B cell (primary cell): ENCODE data around the gene HYAL1. TPM values are rescaled to one million over a fixed set of nuclear protein-coding genes. Genes with fewer than 3 reads are reported as not detected.

ENCODE experiments used
- ATAC-seq: fragments of 200-7000 bp; cut with Tn5 transposase; one replicate; pipeline ENCODE4 v1.10.0; 2021; ENCODE audit warnings: low read depth, mild to moderate bottlenecking, moderate number of reproducible peaks, moderate library complexity
- CTCF ChIA-PET: fragments of 350-600 bp; sonication (Branson Sonifier 250); formaldehyde crosslinking; loops from one replicate; lab custom pipeline; 2021; ENCODE audit warnings: antibody characterized with exemption, inconsistent platforms; lab: Charles Lee
- POLR2A ChIA-PET: fragments of 350-600 bp; sonication (Branson Sonifier 250); formaldehyde crosslinking; loops from one replicate; lab custom pipeline; 2021; ENCODE audit warnings: antibody characterized with exemption; lab: Charles Lee
- DNase-seq: peaks from one replicate; pipeline ENCODE4 v3.0.0; 2013
- H2AFZ ChIP-seq: 2 replicates; pipeline ENCODE4 v1.6.1; 2012; ENCODE audit warnings: mild to moderate bottlenecking, low read depth, low read length; ENCODE audit not compliant: insufficient read depth, poor library complexity, severe bottlenecking
- H3K27ac ChIP-seq, 2 donors: 1 replicate in 1 of 2; 2 replicates in 1 of 2; pipeline ENCODE4 v1.5.1; 2012 to 2013; ENCODE audit warnings: low read length in 2 of 2, mild to moderate bottlenecking in 2 of 2, moderate library complexity in 1 of 2
- H3K27me3 ChIP-seq, 4 experiments: fragments of 200-600 bp in 1 of 4; sonication (generic) in 1 of 4; replicated peaks in 1 of 4; 1 replicate in 2 of 4; 2 replicates in 2 of 4; pipeline versions ENCODE4 v1.6.1 to v1.7.0; 2013 to 2016; ENCODE audit warnings: low read length in 3 of 4, mild to moderate bottlenecking in 2 of 4, mixed read lengths in 1 of 4, moderate library complexity in 1 of 4; ENCODE audit not compliant: insufficient read depth in 4 of 4, control insufficient read depth in 3 of 4; ENCODE audit errors: control extremely low read depth in 1 of 4
- H3K36me3 ChIP-seq, 2 experiments: replicated peaks in 1 of 2; 1 replicate in 1 of 2; 2 replicates in 1 of 2; pipeline versions ENCODE4 v1.6.1 to v1.7.1; 2013; ENCODE audit warnings: low read length in 1 of 2; ENCODE audit not compliant: insufficient read depth in 2 of 2, control insufficient read depth in 1 of 2; ENCODE audit errors: control extremely low read depth in 1 of 2, extremely low read depth in 1 of 2
- H3K4me1 ChIP-seq, 2 donors: fragments of 200-600 bp in 1 of 2; sonication (generic) in 1 of 2; 1 replicate in 1 of 2; 2 replicates in 1 of 2; pipeline versions ENCODE4 v1.5.1 to v1.6.1; 2013 to 2017; ENCODE audit warnings: low read length in 2 of 2; ENCODE audit not compliant: control insufficient read depth in 2 of 2, insufficient read depth in 2 of 2
- H3K4me2 ChIP-seq: replicated peaks from 2 replicates; pipeline ENCODE3; 2012; ENCODE audit warnings: mild to moderate bottlenecking, low read depth, low read length; ENCODE audit not compliant: poor library complexity, severe bottlenecking
- H3K4me3 ChIP-seq, 5 experiments: fragments of 200-600 bp in 1 of 5; sonication (generic) in 1 of 5; 1 replicate in 3 of 5; 2 replicates in 2 of 5; pipeline versions ENCODE4 v1.5.1 to v1.7.0; 2011 to 2016; ENCODE audit warnings: low read length in 4 of 5, mild to moderate bottlenecking in 4 of 5, low read depth in 2 of 5, control low read depth in 1 of 5, moderate library complexity in 1 of 5; ENCODE audit not compliant: insufficient read depth in 1 of 5; ENCODE audit errors: control extremely low read depth in 1 of 5, extremely low read depth in 1 of 5
- H3K79me2 ChIP-seq: fragments of 200-600 bp; sonication (generic); one replicate; pipeline ENCODE4 v1.6.0; 2016; ENCODE audit warnings: low read length; ENCODE audit not compliant: control insufficient read depth, insufficient read depth
- H3K9ac ChIP-seq: fragments of 200-600 bp; sonication (generic); 2 replicates; pipeline ENCODE4 v1.6.1; 2017; ENCODE audit warnings: mild to moderate bottlenecking, low read length, moderate library complexity
- H3K9me3 ChIP-seq, 3 donors: one replicate each; pipeline versions ENCODE4 v1.6.1 to v1.7.1; 2013; ENCODE audit warnings: low read length in 2 of 3; ENCODE audit not compliant: control insufficient read depth in 2 of 3, insufficient read depth in 1 of 3; ENCODE audit errors: control extremely low read depth in 1 of 3
- H4K20me1 ChIP-seq: 2 replicates; pipeline ENCODE4 v1.6.0; 2012; ENCODE audit warnings: mild to moderate bottlenecking, low read length; ENCODE audit not compliant: insufficient read depth, control insufficient read depth, poor library complexity, severe bottlenecking
- H3K27ac Mint-ChIP-seq: one replicate; pipeline ENCODE4 v1.8.0; 2021; ENCODE audit warnings: mixed read lengths
- H3K27me3 Mint-ChIP-seq: one replicate; pipeline ENCODE4 v1.8.0; 2021; ENCODE audit warnings: mixed read lengths
- H3K4me1 Mint-ChIP-seq: one replicate; pipeline ENCODE4 v1.8.0; 2021; ENCODE audit warnings: mixed read lengths
- H3K4me3 Mint-ChIP-seq: one replicate; pipeline ENCODE4 v1.8.0; 2021; ENCODE audit warnings: mixed read lengths
- H3K9me3 Mint-ChIP-seq: one replicate; pipeline ENCODE4 v1.8.0; 2022; ENCODE audit warnings: mixed read lengths; ENCODE audit not compliant: insufficient read depth
- EZH2 ChIP-seq: IDR thresholded peaks from 2 replicates; pipeline ENCODE4 v1.6.1; 2012; ENCODE audit warnings: borderline replicate concordance, low read depth, mild to moderate bottlenecking, moderate library complexity, low read length; ENCODE audit not compliant: insufficient read depth, poor library complexity, severe bottlenecking
- WGBS: methylation state at CpG from one replicate; pipeline ENCODE4 v1.1.5; 2013; ENCODE audit warnings: missing lambda C conversion rate; ENCODE audit not compliant: insufficient coverage; 5-methylcytosine and 5-hydroxymethylcytosine counted together
- intact Hi-C: fragments of 100-400 bp; cut with micrococcal nuclease; formaldehyde crosslinking; loops from one replicate; pipeline ENCODE4 v1.10.0; 2022
- polyA plus RNA-seq: library from polyadenylated mRNA; depleted of rRNA; stranded (reverse); fragments of >200 nt; gene quantifications from 2 replicates; pipeline ENCODE4 v1.2.3, GENCODE V29; 2012
- total RNA-seq, 2 donors: library from RNA; stranded (reverse); fragments of 120-200 nt in 1 of 2; gene quantifications; 1 replicate in 1 of 2; 2 replicates in 1 of 2; pipeline versions ENCODE4 v1.2.3 to v1.2.4, GENCODE V29; 2013 to 2022
- TF ChIP-seq, protein P1 (sequence below): fragments of 200-600 bp; IDR thresholded peaks from one replicate; pipeline ENCODE4 v1.8.0; 2022; ENCODE audit warnings: antibody characterized with exemption, mild to moderate bottlenecking

HYAL1 gene
- total and polyA plus RNA-seq, 2 donors (not counting 1 experiment from before 2014, with no cell fraction given): 0.12 to 0.30 TPM

DNA sequence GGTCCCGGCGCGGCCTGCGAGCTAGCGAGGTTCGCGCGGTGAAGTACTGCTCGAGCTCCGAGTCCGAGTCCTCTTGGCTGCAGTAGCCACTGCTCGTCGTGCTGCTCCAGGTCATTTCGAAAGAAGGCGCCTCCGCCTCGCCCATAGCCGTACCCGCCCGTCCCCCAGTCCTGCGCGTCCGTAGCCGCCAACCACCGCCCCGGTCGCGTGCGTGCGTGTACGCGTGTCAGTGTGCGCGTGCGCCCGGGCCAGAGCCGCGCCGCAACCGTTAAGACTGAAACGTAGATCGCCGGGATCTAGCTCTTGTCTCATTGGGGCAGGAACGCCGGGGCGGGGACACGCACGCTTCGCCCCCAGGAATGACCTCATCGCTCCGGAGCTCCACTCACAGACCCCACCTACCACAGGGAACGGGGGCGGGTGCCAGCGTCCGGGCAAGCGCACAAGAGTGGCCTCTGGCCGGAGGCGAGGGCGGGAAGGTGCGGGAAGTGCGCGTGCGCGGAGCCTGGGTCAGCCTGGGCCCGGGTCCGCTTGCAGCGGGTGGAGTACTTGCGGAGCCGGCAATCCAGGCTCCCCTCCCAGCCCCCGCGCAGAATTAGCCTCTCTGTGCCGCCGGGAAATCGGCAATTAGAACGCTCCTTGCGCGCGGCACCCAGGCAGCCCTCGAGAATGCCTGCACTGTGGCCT lies 33.9 kb upstream of the HYAL1 start:
- peak overlapping the region; percentile 39 to 86 (median 68) for H3K4me3 ChIP-seq
- TF ChIP-seq, protein P1, sequence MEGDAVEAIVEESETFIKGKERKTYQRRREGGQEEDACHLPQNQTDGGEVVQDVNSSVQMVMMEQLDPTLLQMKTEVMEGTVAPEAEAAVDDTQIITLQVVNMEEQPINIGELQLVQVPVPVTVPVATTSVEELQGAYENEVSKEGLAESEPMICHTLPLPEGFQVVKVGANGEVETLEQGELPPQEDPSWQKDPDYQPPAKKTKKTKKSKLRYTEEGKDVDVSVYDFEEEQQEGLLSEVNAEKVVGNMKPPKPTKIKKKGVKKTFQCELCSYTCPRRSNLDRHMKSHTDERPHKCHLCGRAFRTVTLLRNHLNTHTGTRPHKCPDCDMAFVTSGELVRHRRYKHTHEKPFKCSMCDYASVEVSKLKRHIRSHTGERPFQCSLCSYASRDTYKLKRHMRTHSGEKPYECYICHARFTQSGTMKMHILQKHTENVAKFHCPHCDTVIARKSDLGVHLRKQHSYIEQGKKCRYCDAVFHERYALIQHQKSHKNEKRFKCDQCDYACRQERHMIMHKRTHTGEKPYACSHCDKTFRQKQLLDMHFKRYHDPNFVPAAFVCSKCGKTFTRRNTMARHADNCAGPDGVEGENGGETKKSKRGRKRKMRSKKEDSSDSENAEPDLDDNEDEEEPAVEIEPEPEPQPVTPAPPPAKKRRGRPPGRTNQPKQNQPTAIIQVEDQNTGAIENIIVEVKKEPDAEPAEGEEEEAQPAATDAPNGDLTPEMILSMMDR: no peak
- TF ChIP-seq EZH2: no peak
- peaks cover 37 to 74% of the 10 kb centered on the region in 2 donors for H3K4me1 ChIP-seq
- H3K27me3 ChIP-seq: no peaks in the 10 kb centered on the region
- H4K20me1 ChIP-seq: peaks cover 31% of the 10 kb centered on the region
- peak; percentile 84 for ATAC-seq
- H3K27ac ChIP-seq: peak overlapping the region; percentile 97 to 98
- DNase-seq: peak; percentile 97
- H3K27me3 Mint-ChIP-seq: no peaks in the 10 kb centered on the region
- ChIA-PET POLR2A (interaction anchor here (0.5 to 6.1 kb wide), 19 partner anchors 8 to 1817 kb away, joined by 3 to 96 read pairs (median 6); partner anchors contain the start of genes ABHD14B, C3orf18, CYB561D2 and HEMK1), CTCF (interaction anchor here (0.7 to 3.9 kb wide), 19 partner anchors 10 to 279 kb away, joined by 3 to 37 read pairs (median 4); partner anchors contain the start of genes CYB561D2, HYAL2, HYAL3 and IFRD2)
- peaks cover 55% of the 10 kb centered on the region for H3K4me1 Mint-ChIP-seq
- peaks cover 66% of the 10 kb centered on the region for H3K79me2 ChIP-seq
- under 1% methylated on average over 79 of the region's 79 CpGs for WGBS
- peak overlapping the region; percentile 99 for H3K27ac Mint-ChIP-seq
- intact Hi-C loops: loop anchor here (1.0 to 5.0 kb wide), 8 partner anchors 8 to 100 kb away; partner anchors contain the start of genes CYB561D2, GNAI2, HYAL3 and NAA80
- peak overlapping the region; percentile 96 for H3K4me3 Mint-ChIP-seq
- peak overlapping the region; percentile 74 for H2AFZ ChIP-seq
- H3K4me2 ChIP-seq: peak overlapping the region; percentile 90
- peak overlapping the region; percentile 89 for H3K9ac ChIP-seq
- no peaks in the 10 kb centered on the region for H3K9me3 Mint-ChIP-seq
- no peaks in the 10 kb centered on the region for H3K9me3 ChIP-seq
- peaks cover 0 to 19% of the 10 kb centered on the region in 2 experiments for H3K36me3 ChIP-seq
